AG09309 (cell line): ENCODE measurements around the gene FGF22.
"Not testable (repeated sequence)": the region's sequence is repeated elsewhere in the genome, so short reads cannot be mapped to it uniquely, and the experiment has no call there.

Experiments
- DNase-seq: peaks from one replicate; pipeline ENCODE4 v3.0.0-alpha.2; 2010; ENCODE audit warnings: low read depth
- H3K4me3 ChIP-seq: 2 replicates; pipeline ENCODE4 v1.5.1; 2011; ENCODE audit warnings: mild to moderate bottlenecking, low read depth, low read length, moderate library complexity; ENCODE audit not compliant: control insufficient read depth
- CTCF ChIP-seq: IDR thresholded peaks from 2 replicates; pipeline ENCODE4 v1.5.1; 2011; ENCODE audit warnings: mild to moderate bottlenecking, low read depth, low read length, inconsistent platforms; ENCODE audit not compliant: insufficient read depth, control insufficient read depth; ENCODE audit errors: missing control alignments

Gene FGF22

GRCh38 chr19:601790-602189, 37.9 kb upstream of the FGF22 start:
- DNase-seq = no peak
- H3K4me3 ChIP-seq = no peak overlapping the region
- no peak for TF ChIP-seq CTCF

- H3K4me3 ChIP-seq = no peak overlapping the region
- no peak for TF ChIP-seq CTCF
- DNase-seq = no peak
These were observed 37.0 kb upstream of the FGF22 start for GRCh38 chr19:602391-603301.

GRCh38 chr19:603302-603639, 36.4 kb upstream of the FGF22 start:
- DNase-seq, H3K4me3 ChIP-seq: not testable (repeated sequence)

- not testable (repeated sequence) for DNase-seq, H3K4me3 ChIP-seq
These were observed 35.9 kb upstream of the FGF22 start for GRCh38 chr19:603779-604178.

GRCh38 chr19:604355-604754, 35.3 kb upstream of the FGF22 start:
- no peak for DNase-seq
- no peak for TF ChIP-seq CTCF
- no peak overlapping the region for H3K4me3 ChIP-seq

GRCh38 chr19:605061-605971, 34.4 kb upstream of the FGF22 start:
- not testable (repeated sequence) for H3K4me3 ChIP-seq, DNase-seq

- no peak for TF ChIP-seq CTCF
- no peak overlapping the region for H3K4me3 ChIP-seq
- no peak for DNase-seq
These were observed 32.2 kb upstream of the FGF22 start for GRCh38 chr19:607301-608154.
